Measurements from ENCODE around the gene USH2A.

Gene USH2A

GRCh38 chr1:215777370-215777925 lies 645.8 kb downstream of the USH2A start:
- DNase-seq (ENCODE audit: low read depth), result no peak

- DNase-seq (ENCODE audit: low read depth), result no peak
These were observed 646.9 kb downstream of the USH2A start for GRCh38 chr1:215776336-215776735.

- DNase-seq (ENCODE audit: low read depth), result no peak
These were observed 651.1 kb downstream of the USH2A start for GRCh38 chr1:215772151-215772550.

GRCh38 chr1:215768303-215768702 lies 654.9 kb downstream of the USH2A start:
- no peak for DNase-seq (ENCODE audit: low read depth)

- DNase-seq (ENCODE audit: low read depth), result no peak
These were observed 655.5 kb downstream of the USH2A start for GRCh38 chr1:215767761-215768160.

- no peak for DNase-seq (ENCODE audit: low read depth)
These were observed 656.7 kb downstream of the USH2A start for GRCh38 chr1:215766521-215766920.

GRCh38 chr1:215765833-215766232 lies 657.4 kb downstream of the USH2A start:
- DNase-seq (ENCODE audit: low read depth), result no peak

GRCh38 chr1:215761446-215761845 lies 661.8 kb downstream of the USH2A start:
- DNase-seq (ENCODE audit: low read depth), result no peak

- DNase-seq (ENCODE audit: low read depth), result no peak
These were observed 669.1 kb downstream of the USH2A start for GRCh38 chr1:215754112-215754511.

- no peak for DNase-seq (ENCODE audit: low read depth)
These were observed 673.8 kb downstream of the USH2A start for GRCh38 chr1:215749414-215749813.

GRCh38 chr1:215748431-215748830 lies 674.8 kb downstream of the USH2A start:
- DNase-seq (ENCODE audit: low read depth), result no peak

GRCh38 chr1:215744419-215744818 lies 678.8 kb downstream of the USH2A start:
- DNase-seq (ENCODE audit: low read depth), result no peak

- no peak for DNase-seq (ENCODE audit: low read depth)
These were observed 684.2 kb downstream of the USH2A start for GRCh38 chr1:215739025-215739424.

- no peak for DNase-seq (ENCODE audit: low read depth)
These were observed 691.5 kb downstream of the USH2A start for GRCh38 chr1:215731699-215732098.

GRCh38 chr1:215730600-215730999 lies 692.6 kb downstream of the USH2A start:
- DNase-seq (ENCODE audit: low read depth), result no peak

GRCh38 chr1:215728169-215728568 lies 695.1 kb downstream of the USH2A start:
- no peak for DNase-seq (ENCODE audit: low read depth)

- no peak for DNase-seq (ENCODE audit: low read depth)
These were observed 703.1 kb downstream of the USH2A start for GRCh38 chr1:215720126-215720525.

- no peak for DNase-seq (ENCODE audit: low read depth)
These were observed 703.7 kb downstream of the USH2A start for GRCh38 chr1:215719552-215719951.

GRCh38 chr1:215718575-215719287 lies 704.5 kb downstream of the USH2A start:
- no peak for DNase-seq (ENCODE audit: low read depth)

- DNase-seq (ENCODE audit: low read depth), result no peak
These were observed 705.4 kb downstream of the USH2A start for GRCh38 chr1:215717677-215718426.

GRCh38 chr1:215710899-215711225 lies 712.4 kb downstream of the USH2A start:
- no peak for DNase-seq (ENCODE audit: low read depth)

- DNase-seq (ENCODE audit: low read depth), result no peak
These were observed 713.0 kb downstream of the USH2A start for GRCh38 chr1:215710036-215710898.
